Measurements from ENCODE around the gene SBK1.
"Not testable (repeated sequence)": the region's sequence is repeated elsewhere in the genome, so short reads cannot be mapped to it uniquely, and the experiment has no call there.

SBK1 gene

DNA sequence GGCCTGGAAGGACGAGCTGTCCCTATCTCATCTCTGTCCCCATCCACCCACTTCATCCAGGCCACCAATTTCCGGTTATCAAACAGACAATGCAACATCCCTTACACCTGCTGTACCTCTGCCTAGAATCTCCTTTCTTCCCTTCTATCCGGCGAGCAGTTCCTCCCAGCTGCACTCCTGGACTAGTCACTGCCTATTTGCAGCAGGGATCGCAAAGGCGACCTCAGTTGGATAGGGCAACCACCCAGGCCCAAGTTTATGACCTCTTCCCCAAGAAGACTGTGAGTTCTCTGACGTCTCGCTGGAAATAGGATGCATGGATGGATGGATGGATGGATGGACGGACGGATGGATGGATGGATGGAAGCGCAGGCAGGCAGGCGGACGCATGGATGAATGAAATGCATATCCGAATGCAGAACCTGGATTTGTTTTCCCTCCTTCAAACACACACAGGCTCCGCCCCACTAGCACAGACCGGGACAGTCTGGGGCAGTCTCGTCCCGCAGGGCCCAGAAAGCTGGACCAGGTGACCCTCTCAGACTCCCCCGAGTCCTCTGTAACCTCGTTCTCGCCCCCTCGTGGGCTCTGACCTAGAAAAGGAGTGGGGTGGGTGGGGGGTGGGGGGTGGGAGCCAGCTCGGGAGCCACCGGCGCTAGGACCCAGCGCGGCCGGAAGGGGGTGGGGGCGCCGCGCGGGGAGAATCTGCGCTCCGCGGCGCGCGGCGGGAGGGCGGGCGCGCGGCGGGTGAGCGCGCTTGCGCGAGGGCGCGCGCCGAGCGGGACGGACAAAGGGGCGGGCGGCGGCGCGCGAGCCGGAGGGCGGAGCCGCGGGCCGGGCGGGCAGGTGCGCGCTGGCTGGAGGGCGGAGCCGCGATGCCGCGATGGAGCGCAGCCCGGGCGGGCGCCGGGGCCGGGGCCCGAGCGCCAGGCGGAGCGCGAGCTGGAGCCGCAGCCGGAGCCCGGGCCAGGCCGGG lies at the start of gene SBK1:
Gene SBK1, plus strand, starts transcription at position 875 of the 976 bp plus-strand sequence. CDS start 24,867 bp downstream, outside the sequence.
- DNase-seq, result peak; percentile 62

DNA sequence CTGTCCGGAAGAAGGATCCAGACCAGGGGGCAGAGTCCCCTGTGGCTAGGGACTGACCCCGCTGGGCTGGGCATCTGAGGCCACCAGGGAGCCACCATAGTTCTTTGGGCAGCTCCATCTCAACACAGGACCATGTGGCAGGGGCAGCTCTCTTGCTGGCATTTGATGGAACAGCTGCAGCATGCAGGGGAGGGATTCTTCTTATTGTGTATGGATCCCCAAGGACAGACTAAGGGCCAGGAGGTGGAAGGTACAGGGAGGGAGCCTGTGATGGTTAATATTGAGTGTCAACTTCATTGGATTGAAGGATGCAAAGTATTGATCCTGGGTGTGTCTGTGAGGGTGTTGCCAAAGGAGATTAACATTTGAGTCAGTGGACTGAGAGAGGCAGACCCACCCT lies 42.8 kb upstream of the SBK1 start:
- not testable (repeated sequence) for DNase-seq

DNA sequence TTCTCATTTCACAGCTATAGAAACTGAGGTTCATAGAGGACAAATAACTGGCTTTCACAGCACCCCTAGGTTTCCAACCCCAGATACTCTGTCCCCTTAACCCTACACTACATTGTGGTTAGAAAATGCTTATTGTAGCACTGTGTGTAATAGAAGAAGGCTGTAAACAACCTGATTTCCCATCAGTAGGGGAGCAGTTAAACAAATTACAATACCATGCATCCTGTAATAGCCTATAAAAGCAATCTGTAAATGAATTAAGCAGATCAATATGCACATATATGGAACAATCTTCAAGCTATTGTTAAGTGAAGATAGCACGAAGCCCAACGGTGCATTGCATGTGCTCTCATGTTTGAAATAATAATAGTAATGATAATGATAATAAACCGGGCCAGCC lies 41.3 kb upstream of the SBK1 start:
- no peak for DNase-seq

DNA sequence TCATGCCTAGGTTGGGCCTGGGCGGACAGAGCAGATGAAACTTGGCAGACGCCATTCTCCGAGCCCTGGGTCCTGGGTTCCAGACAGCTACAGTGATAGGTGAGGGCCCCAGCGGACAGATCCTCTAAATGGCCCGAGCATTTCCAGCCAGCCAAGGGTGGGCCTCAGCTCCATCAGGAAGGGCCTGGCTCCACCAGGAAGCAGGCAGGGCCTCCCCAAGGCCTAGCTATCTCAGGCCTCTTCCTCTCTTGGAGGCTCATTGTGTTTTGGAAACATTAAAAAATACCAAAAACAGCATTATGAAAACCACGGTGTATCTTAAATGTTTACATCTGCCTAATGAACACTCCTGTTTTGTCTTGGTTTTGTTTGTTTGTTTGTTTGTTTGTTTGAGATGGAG lies 38.2 kb upstream of the SBK1 start:
- no peak for DNase-seq

DNA sequence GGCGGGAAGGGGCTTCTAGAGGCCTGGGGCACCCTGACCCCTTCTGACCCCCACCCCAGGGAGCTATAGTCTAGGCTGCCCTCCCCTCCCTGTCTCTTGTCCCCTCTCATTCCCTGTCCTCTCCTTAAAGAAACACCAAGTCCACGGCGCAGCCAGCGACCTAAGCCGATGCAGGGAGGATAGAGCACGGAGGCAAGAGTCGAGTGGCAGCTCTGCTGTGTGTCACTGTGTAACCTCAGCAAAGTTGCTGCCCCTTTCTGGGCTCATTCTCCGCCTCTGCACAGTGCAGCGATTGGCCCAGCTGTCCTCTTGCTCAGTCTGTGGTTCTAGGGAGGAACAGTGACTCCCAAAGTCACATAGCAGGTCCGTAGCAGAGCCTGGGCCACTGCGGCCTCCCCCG lies 36.5 kb upstream of the SBK1 start:
- DNase-seq, result no peak

DNA sequence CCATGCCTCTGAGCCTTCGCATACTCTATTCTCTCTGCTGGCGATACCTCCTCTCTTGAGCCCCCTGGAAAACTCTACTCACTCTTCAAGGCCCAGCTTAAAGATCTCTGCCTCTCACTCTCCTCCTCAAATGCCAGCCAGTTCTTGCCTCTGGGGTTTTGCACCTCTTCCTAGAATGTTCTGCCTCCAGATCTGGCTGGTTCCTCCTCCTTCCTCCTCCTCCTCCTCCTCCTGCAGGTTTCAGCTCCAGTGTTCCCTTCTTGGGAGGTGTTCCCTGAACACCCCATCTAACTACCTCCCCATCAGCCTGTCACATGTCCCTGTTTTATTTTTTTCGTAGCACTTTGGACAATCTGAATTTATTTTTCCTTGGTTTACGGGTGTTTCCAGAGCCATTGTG lies 35.1 kb upstream of the SBK1 start:
- no peak for DNase-seq

DNA sequence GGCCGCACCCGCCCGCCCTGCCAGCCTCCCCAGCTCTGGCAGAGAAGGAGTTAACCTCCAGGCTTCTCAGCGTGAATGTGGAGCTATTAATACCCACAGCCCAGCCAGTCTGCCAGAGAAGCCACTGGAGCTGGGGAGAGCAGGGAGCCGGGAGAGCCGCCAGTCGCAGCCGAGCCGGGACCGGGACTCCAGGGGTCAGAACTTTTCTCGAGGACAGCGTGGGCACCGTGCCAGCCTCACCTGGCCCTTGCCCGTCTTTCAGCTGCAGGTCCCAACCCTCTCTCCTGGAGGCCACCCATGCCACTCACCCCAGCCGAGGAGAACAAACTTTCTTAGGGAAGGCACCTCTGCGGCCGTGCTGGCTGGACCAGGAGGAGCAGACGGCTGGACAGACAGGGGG lies 33.8 kb upstream of the SBK1 start:
- DNase-seq, result no peak

DNA sequence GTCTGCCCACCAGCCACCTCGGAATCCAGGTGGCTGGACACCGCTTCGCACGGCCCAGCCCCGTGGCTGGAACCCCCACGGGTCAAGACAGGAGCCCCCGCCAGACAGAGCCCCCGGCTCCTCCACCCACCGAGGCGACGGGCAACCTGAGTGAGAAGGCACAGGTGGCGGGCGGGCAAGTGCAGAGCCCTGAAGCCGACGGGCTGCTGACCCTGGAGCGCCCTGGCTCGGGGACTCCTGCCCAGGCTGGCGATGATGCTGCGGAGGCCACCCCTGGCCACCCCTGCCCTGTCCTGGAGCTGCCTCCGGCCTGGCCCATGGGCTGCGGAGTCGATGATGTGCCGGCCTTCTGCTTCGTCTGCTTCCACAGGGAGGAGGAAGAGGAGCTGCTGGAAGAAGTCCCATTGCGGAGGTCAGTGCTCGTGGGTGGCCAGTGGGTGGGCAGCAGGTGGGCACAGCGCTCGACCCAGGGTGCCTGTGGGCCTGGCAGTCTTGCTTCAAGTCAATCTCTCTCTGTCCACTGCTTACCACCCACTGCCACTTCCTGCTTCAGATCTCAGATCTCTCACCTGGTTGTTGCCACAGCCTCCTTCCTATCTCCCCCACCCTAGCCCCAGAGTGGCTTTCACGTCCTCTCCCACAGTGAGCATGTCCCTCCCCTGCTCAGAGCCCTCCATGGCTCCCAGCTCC lies 33.1 kb upstream of the SBK1 start:
- DNase-seq, result no peak

DNA sequence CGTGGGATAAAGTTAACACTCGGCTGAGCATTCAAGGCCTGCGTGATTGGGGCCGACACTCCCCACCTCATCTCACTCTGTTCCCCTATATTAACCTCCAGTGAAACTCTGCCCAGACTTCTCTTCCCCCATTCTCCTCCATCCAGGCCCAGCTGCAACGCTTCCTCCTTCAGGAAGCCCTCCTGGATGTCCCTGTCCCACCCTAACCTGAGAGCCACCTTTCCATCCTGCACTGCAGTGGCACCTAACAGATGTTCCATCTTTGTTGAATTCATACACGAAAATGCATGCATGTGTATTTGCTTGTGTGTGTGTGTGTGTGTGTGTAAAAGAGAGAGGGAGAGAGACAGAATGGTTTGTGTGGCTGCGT lies 32.6 kb upstream of the SBK1 start:
- DNase-seq, result no peak

DNA sequence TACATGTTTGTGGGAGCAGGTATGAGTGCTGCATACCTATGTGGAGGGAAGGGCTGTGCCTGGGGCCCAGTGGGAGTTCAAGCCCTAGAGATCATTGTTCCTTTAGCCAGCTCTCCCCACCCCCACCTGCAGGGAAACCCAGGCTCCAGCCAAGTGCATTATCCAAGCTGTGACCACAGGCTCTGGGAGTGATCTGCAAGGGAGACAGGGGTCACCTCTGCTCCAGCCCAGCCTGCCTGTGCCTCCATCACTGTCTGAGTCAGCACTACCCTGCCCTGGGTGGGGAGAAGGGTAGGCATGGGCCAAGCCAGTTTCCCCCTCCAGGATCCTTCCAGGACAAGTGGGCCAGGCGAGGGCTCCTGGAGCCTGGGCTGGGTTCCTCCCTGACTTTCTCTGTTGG lies 32.1 kb upstream of the SBK1 start:
- no peak for DNase-seq

DNA sequence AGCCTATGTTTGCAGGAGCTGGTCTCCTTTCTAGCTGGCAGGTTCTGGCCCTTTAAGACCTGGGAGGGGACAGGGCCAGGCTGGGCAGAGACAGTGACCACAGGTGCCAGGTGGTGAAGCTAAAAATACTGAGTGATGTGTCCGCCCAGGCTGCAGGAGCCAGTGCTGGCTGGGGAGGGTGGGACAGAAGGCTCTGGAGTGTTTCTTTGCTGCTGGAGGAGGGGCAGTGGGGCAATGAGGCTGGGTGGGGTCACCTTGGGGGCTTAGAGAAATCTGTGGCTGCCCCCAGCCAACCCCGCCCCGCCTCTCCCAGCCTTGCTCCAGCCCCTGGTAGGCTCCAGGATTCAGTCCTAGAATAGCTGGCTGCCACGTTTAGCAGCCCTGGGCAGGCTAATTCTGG lies 30.4 kb upstream of the SBK1 start:
- no peak for DNase-seq

DNA sequence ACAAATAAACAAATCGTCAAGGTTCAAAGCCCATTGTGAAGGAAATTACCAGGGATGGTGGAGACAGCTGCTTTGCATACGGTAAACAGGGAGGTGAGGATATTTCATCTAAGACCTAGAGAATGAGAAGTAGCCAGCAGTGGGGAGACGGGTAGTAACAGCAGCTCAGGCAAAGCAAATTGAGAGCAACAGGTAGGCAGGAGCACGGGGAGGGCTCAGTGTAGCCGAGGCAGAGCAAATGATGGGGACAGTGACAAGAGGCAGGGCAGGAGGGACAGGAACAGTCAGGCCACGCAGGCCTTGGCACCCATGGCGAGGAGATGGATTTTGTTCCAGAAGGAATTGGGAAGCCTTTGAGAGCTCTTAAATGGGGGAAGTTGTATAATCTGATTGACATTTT lies 29.0 kb upstream of the SBK1 start:
- no peak for DNase-seq

DNA sequence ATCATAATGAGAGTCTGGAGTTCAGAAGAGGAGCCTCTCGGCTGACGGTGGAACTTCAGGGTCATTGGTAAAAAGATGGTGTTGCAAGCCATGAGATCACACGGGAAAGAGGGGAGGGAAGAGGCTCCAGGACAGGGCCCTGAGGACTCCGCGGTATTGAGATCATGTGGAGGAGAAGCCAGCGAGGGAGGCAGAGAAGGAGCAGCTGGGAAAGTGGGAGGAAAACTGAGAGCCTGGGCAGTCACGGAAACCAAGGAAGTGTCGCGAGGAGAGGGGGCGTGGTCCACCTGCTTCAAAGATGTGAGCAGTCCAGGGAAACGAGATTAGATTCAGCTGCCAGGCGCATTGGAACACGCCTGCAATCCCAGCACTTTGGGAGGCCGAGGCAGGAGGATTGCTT lies 27.7 kb upstream of the SBK1 start:
- no peak for DNase-seq

DNA sequence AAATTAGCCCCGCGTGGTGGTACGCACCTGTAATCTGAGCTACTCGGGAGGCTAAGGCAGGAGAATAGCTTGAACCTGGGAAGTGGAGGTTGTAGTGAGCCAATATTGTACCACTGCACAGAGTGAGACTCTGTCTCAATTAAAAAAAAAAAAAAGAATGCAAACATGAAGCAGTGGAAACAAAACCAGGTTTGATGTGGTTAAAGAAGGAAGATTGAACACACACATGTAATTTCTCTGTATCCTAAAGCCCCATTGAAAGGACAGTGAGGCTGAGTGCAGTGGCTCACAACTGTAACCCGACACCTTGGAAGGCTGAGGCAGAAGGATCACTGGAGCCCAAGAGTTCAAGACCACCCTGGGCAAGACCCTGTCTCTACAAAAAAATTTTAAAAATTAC lies 26.5 kb upstream of the SBK1 start:
- DNase-seq, result no peak

DNA sequence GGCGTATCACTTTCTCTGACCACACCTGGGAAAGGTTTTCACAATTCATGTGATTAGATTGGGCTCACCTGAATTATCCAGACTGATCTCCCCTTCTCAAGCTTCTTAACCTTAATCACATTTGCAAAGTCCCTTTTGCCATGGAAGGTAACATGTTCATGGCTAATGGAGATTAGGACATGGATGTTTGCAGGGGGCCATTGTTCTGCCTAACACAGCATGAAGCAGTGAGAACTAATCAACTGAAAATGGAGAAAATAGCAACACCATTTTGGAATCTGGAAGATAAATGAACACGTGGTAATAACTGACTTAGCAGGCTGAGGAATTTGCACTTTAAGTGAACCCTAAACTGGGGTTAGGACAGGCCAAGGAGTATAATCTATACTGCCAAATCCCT lies 25.0 kb upstream of the SBK1 start:
- no peak for DNase-seq

DNA sequence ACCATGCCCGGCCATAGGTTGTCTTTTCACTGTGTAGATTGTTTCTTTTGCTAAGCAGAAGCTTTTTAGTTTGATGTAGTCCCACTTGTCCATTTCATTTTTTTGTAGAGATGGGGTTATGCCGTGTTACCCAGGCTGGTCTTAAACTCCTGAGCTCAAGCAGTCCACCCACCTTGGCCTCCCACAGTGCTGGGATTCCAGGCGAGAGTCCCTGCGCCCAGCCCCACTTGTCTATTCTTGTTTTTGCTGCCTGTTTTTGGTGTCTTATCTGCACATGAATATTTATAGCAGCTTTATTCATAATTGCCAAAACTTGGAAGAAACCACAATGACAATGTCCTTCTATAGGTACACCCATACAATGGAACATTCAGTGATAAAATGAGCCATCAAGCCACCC lies 18.8 kb upstream of the SBK1 start:
- no peak for DNase-seq

DNA sequence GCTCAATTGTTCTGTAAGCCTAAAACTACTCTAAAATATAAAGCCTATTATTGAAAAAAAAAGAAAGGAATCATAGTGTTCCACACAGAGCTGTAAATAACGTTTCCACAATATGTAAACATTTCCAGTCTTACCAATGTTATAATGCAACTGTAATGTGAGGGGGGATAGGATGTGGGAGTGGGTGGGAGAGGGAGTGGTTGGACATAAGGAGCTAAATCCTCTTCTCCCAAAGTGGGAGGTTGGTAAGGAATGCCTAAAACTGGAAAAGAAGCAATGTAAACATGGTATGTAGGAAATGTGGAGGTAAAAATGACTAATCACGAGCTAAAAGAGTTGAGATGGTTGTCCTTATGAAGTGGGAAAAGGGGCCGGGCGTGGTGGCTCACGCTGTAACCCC lies 17.6 kb upstream of the SBK1 start:
- DNase-seq, result no peak

DNA sequence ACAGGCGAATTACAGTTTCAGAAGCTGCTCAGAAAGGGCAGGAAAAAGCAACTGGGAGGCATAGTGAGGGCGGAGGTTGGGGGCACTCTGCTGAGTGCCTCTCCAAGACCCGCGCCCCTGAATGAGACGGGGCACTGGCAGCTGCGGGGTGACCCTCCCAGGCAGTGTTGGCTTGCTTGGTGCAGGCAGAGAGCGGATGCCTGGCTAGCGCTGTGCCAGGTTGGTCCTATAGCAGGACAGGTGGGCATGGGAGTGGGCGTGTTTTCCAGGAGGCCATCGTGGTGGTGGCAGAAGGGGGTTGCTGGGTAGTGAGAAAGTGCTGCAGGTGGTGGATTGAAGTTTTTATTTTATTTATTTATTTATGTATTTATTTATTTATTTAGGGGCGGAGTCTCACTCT lies 16.0 kb upstream of the SBK1 start:
- DNase-seq, result no peak

DNA sequence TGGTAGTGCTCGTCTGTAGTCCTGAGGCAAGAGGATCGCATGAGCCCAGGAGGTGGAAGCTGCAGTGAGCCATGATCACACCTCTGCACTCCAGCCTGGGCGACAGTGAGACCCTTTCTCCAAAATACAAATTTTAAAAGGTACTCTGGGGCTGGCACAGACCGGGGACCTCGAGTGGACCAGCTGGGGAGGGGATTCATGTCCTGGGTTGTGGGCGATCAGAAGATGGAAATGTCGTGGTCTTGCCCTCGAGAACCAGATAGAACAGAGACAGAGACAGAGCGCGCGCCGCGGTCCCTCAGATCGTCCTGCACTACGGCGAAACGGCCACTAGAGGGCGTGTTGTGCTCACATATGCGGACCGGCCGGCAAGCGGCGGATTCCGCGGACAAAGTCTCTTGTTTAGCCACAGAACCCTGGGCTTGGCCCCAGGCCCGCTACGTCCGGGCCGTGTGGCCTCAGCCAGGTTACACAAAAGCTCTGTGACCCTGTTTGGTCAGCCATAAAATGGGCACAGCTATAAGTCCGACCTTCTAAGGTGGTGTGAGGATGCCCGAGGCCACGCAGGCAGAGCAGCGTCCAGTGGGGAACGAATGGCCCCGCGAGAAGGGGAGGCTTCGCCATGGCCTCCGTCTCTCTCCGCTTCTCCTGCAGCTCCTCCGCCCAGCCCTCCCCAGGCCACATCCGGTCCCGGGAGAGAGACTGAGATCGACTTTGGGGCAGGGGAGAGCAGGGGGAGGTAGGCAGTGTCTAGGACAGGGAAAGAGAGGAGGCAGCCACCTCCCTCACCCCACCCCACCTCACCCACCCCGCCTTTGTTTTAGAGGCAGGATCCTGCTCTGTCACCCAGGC lies 14.6 kb upstream of the SBK1 start:
- peak; percentile 50 for DNase-seq

DNA sequence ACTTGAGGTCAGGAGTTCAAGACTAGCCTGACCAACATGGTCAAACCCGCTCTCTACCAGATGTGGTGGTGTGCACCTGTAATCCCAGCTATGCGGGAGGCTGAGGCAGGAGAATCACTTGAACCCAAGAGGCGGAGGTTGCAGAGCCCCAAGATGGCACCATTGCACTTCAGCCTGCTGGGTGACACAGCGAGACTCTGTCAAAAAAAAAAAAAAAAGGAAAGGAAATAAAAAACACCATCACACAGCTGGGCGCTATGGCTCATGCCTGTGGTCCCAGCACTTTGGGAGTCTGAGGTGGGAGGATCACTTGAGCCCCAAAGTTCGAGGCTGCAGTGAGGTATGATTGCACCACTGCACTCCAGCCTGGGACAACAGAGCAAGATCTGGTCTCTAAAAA lies 13.3 kb upstream of the SBK1 start:
- DNase-seq, result no peak

DNA sequence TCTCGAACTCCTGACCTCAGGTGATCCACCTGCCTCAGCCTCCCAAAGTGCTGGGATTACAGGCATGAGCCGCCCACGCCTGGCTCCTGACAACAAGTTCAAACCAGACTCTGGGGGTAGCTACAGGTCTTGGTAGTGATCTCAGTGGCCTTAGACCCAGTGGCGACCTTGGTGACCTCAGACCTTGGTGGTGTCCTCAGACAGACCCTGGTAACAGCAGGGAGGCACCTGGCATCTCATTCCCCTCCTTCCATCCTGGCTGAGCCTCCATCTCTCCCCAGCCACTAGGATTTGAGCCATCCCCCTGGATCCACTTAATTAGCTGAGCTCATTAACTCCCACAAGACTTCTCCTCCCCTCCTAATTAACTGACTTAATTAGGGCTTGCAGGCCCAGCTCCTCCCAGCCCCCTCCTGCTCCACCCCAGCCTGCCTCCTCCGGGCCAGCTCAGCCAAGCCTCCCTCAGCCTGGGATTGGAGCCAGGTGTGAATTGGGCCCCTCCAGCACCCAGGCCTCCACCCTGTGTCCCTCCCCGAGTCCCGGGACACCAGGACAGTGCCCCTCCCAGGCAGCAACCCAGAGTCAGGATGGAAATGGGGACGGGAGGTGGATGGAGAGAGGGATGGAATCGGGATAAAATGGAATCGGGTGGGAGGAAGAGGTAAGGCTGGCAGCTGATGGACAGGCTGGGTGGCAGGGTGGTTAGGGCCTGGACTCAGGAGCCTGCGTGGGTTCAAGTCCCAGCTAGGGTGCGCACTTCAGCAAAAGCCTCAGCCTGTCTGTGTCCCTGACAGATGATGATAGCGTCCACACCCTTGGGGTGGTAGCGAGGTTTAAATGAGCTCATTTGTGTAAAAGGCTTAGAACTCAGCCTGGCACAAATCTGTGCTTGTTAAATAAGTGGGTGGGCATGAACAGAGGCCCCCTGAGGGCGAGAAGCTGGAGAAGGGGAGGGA lies 11.2 kb upstream of the SBK1 start:
- DNase-seq, result no peak

DNA sequence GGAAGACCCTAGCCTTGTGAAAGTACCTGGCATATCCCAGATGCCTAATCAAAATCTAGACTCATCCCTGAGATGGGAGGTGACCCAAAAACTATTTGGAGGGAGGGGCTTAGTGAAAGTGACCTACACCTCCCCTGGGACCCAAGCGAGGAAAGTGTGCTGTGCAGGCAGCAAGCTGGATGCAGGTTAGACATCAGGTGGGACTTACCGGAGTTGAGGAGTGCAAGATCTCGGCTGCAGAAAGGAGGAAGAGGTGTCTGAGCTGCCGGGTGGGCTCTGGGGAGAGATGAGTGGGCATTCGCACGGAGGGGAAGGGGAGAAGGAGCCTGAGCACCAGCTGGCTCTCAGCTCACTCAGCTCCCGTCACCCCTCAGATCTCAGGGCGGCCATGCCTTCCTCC lies 10.3 kb upstream of the SBK1 start:
- DNase-seq, result no peak
